Hematopoietic multipotent progenitor cell (in vitro differentiated cells): ENCODE measurements around the gene LIPH. TPM values are rescaled to one million over a fixed set of nuclear protein-coding genes. Genes with fewer than 3 reads are reported as not detected.
"Not testable (repeated sequence)": the region's sequence is repeated elsewhere in the genome, so short reads cannot be mapped to it uniquely, and the experiment has no call there.

Source experiments
- DNase-seq, 3 donors: peaks; one replicate each; pipeline ENCODE4 v3.0.0-alpha.2; 2011 to 2015; ENCODE audit warnings: low read depth in 2 of 3, low spot score in 2 of 3
- total RNA-seq: library from RNA; depleted of rRNA; stranded (reverse); fragments of >200 nt; gene quantifications from one replicate; pipeline ENCODE4 v1.2.3, GENCODE V29; 2012

LIPH gene
- total RNA-seq, 1 donor = under 0.01 TPM

DNA sequence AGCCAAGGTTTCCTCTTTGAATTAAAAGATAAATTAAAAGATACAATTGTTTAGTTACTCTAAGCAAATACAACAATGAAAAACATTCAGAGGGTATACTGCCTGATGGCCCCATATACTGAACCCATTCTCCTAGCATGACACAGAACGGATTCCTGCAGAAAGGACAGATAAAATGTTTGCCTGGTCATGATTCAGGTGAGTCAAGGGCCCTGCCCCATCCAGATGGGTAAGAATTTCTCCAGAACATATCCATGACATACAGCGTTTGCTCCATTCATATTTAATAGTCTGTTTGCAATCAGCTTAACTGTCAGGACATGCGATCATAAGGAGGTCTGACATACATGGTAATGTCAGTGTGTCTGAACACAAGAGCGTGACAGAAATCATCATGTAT is 62.1 kb downstream of the LIPH start:
- no peak for DNase-seq

DNA sequence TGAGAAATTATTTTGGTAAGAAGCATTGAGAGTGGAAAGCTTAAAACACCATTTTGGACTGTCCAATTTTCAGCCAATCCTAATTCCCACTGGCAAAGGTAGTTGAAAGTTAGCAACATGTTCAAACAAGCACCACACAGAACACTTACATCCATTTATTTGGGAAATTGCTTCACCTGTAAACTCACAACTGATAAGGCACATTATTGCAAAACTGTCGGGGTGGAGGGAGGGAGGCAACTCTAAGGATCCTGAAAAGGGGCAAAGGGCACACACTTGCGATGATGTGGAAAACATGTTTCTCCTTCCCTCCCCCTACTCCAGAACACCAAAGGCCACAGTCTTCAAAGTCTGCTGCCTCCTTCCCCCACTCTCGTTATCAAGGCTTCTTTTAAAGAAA is 62.9 kb downstream of the LIPH start:
- no peak for DNase-seq

DNA sequence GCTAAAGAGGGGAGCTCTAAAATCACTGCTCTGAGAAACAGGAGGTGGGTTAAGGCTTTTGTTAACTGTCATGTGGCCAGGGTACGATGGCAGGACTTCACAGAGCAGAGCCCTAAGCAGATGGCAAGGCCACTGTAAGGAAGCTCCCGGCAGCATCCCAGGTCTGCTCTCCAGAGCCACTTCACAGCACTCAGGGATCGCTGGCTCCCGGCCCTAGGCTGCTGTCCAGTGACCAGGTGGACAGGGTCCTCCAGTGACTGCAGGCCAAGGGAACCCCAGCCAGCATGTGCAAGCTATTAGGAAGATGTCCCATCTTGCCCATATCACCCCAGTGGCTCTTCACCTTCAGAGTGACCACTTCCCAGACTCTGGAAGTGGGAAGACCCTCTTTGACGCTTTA is 63.9 kb downstream of the LIPH start:
- no peak for DNase-seq

DNA sequence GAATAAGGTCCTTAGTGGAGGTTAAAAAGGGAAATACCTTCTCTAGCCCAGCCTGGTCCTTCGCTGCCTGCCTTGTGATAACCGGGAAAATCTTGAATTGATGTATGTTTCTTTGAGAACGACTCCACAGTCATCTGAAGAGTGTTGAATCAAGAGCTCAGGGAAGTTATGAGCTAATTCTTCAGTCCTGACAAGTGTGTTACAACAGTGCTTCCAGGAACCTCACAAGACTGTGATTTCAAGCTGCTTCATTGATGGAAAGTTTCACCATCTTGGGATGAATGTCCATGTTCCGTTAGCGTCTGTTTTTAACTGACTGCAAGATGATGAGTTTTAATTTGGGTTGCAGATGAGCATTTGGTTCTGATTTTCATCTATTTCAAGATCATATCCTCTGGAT is 66.0 kb downstream of the LIPH start:
- DNase-seq = no peak

DNA sequence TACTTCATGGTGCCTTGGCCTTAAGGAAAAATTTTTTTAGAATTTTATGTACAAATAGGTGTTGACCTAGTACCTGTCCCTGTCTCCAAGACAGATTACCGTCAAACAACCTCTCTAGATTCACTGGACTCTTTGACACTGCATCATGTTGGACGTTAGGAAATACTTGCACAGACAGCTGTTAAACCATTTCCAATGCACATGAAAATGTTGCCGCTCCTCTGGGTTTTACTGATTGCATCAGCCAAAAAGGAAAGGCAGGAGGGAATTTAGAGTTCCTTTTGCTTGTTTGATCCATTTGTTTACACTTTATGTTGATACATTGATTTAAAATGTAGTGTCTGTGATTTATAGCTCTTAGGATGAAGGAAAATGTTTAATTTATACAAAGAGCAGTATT is 68.1 kb downstream of the LIPH start:
- no peak for DNase-seq

DNA sequence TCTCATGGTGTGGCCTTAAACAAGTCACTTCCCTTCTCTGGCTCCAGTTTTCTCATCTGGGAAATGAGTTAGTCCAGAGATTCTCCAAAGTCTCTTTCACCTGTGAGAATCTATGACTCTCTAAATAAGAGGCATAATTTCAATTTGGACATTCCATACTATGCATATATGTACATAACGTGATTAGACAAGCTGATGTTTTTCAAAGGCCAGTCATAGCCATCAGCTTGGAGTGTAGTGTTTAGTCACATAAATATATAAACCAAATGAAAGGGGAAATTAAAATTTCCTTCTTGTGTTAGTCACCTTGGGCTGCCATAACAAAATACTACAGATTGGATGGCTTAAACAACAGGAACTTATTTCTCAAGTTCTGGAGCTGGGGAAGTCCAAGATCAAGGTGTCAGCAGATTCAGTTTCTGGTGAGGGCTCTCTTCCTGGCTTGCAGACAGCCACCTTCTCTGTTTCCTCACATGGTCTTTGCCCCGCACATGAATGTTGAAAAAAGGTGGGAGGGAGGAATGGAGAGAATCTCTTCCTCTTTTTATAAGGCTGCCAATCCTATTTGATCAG is 72.9 kb downstream of the LIPH start:
- no peak for DNase-seq

DNA sequence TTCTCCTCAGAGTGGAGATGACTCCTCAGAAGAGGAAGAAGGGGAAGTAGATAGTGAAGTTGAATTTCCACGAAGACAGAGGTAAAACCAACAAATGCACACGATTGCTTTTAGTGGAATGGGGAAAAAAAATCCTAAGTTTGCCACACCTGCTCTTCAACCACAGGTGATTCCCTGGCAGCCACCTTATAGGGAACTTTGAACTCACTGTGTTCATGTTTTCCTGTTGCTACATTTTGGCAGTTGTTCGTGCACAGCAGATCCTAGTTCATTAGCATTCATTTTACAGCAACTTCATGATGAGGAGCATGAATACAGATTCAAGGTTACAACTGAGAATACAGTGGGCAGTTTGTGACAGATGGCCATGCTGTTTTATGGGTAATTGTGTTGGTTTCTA is 75.1 kb downstream of the LIPH start:
- DNase-seq = no peak

DNA sequence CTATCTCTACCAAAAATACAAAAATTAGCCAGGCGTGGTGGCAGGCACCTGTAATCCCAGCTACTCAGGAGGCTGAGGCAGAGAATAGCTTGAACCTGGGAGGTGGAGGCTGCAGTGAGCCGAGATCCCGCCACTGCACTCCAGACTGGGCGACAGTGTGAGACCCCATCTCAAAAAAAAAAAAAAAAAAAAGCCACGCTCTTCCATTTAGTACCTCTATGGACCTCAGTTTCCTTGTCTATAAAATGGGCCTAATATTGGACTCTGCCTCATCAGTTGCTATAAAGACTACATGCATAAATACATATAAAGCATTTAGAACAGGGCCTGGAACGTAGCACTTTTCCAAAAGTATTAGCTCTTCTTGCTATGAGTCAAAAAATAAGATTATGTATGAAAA is 77.5 kb downstream of the LIPH start:
- DNase-seq = not testable (repeated sequence)

DNA sequence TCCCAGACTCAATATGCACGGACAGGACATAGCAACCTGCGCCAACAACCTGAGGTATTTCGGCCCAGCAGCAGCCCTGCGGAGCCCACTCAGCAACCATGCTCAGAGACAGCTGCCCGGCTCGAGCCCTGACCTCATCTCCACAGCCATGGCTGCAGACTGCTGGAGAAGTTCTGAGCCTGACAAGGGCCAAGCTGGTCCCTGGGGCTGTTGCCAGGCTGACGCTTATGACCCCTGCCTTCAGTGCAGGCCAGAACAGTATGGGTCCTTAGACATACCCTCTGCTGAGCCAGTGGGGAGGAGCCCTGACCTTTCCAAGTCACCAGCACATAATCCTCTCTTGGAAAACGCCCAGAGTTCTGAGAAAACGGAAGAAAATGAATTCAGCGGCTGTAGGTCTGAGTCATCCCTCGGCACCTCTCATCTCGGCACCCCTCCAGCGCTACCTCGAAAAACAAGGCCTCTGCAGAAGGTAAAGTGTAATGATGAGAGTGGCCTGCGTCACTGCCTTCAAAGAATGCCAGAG is 79.0 kb downstream of the LIPH start:
- no peak for DNase-seq

DNA sequence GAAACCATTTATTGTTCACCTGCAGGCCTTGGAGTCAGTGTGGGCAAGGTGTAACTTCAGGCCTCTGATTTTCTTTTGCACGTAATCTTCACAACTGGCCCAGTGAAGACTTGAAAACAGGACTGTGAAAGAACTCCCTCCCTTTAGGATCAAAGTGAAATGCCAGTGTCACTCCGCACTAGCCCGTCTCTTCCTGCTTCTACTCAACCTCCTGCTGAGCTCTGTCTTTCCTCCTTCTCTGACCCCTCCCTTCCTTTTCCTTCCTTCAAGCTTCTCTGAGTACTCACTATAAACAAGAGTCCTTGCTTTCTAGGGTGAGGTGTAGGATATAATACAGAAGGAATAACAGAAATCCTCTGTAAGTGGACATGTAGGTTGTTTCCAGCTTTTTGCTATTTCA is 82.1 kb downstream of the LIPH start:
- DNase-seq = no peak

DNA sequence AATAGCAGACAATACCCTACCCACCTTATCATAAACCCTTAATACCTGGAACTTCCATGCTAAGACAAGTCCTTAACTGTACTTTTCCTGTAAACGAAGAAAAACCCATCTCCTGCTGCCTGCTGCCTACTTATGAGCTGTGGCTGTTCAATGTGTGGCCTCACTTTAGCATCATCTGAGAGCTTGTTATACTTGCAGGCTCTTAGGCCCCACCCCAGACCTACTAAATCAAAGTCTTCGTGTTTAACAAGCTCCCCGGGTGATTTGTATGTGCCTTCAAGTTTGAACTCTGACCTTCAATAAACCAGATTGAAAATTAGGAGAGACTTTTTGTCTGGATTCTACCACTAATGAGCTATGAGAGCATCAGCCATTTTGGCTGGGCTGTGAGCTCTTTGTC is 82.8 kb downstream of the LIPH start:
- DNase-seq = no peak

DNA sequence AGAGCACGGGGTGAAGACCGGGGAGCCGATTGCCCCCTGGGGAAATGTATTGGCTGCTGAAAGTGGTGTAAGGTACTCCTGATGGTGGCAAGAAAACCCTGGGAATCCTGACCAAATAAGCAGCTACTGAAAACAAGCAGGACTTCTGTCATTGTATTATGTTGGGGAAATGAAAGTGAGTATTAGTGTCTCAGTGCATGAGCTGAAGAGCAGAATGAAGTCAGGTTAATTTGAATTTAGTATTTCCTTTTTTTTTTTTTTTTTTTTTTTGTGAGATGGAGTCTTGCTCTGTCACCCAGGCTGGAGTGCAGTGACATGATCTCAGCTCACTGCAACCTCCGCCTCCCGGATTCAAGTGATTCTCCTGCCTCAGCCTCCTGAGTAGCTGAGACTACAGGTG is 86.3 kb downstream of the LIPH start:
- DNase-seq = not testable (repeated sequence)

DNA sequence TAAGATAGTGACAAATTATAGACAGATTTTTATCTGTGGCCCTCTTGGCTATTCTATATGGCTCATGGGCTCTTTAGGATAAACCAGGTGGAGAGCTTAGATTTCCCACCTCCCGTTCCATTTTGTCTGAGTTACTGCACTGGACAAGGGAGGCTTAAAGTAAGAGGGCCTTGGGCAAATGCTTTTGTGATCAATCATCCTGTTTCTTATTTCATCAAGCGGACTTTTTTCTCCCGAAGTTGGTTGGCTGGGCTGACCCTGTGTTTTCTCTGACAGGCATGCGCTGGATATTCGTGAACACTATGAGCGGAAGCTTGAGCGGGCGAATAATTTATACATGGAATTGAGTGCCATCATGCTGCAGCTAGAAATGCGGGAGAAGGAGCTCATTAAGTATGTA is 86.9 kb downstream of the LIPH start:
- DNase-seq = no peak

DNA sequence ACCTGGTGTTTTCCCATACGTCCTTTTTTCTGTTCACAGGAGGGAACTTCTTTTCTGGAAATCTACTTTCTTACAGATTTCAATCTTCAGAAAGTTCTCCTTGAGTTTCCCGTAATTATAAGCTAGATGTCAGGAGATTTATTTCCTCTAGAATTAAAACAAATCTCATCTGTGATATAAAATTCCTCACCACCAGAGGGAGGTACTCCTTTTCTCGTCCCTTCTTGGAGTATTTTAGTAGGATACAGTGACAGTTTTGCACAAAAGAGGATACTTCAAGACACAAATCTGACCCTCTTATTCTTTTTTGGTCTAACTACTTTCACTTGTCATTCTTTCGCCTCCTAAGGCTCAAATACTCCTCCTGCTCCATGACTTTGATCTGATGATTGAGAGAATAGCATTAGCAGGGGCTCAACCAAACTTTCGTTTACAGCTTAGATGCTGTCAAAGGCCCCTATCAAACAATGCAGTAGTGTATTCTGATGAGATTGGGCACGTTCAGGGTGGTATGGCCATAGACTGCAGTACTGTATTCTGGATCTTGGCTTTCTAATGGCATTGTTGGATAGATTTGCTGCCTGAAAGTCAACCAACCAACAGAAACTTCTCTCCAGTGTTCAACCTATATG is 91.6 kb downstream of the LIPH start:
- peak in 2 of 3 donors; percentile 9 to 53 for DNase-seq

DNA sequence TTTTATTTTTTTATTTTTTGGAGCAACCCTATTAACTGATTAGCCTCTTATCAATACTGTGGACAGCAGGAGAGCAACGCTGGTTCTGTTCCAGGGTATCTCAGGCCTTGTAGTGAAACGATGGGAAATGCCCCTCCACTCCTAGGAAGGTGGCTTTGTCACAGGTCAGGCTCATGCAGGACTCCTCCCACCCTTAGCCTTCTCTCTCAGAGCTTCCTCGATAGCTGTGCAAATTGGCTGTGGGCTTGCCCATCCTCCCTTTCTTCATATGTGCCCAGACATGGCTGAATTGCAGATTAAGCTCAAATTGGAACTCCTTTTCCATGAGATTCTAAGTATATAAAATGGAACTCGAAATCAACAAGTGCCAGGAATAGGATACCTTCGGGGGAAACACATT is 92.1 kb downstream of the LIPH start:
- no peak for DNase-seq

DNA sequence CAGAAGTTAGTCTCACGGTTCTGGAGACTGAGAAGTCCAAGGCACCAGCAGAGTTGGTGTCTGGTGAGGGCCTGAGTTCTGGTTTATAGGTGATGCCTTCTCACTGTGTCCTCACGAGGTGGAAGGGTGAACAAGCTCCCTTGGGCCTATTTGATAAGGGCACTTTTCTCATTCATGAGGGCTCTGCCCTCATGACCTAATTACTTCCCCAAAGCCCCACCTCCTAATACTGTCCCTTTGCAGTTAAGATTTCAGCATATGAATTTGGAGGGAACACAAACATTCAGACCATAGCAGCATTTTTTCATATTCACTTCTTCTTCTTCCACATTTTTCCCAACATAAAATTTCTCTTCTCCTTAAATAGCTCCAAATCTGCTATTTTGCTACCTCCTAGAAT is 95.0 kb downstream of the LIPH start:
- DNase-seq = no peak

Other genes with a start within 250 kb of the LIPH start
- 5.4 TPM for gene MAP3K13, start 189.5 kb downstream of the LIPH start, total RNA-seq
- 16.4 TPM for gene TMEM41A, start 53.6 kb downstream of the LIPH start, total RNA-seq
- 9.4 TPM for gene SENP2, start 33.7 kb upstream of the LIPH start, total RNA-seq